ENCODE results near the gene TPSB2.
"Not testable (repeated sequence)": the region's sequence is repeated elsewhere in the genome, so short reads cannot be mapped to it uniquely, and the experiment has no call there.

The TPSB2 gene

GRCh38 chr16:1261131-1261892 is 31.3 kb upstream of the TPSB2 start:
- DNase-seq = no peak

GRCh38 chr16:1260101-1260680 is 30.2 kb upstream of the TPSB2 start:
- DNase-seq = no peak

GRCh38 chr16:1259760-1260068 is 29.7 kb upstream of the TPSB2 start:
- DNase-seq = no peak

- DNase-seq = no peak
Observed at GRCh38 chr16:1258906-1259759, 29.1 kb upstream of the TPSB2 start.

- DNase-seq = no peak
Observed at GRCh38 chr16:1258225-1258600, 28.2 kb upstream of the TPSB2 start.

- no peak for DNase-seq
Observed at GRCh38 chr16:1257561-1258224, 27.7 kb upstream of the TPSB2 start.

GRCh38 chr16:1256874-1257322 is 26.9 kb upstream of the TPSB2 start:
- no peak for DNase-seq

- not testable (repeated sequence) for DNase-seq
Observed at GRCh38 chr16:1256296-1256873, 26.4 kb upstream of the TPSB2 start.

- not testable (repeated sequence) for DNase-seq
Observed at GRCh38 chr16:1255276-1256122, 25.5 kb upstream of the TPSB2 start, which contains the start of gene TPSD1. TPSD1 (plus strand) TSS chr16:1256069; CDS start chr16:1256281, 212 bp downstream.

- DNase-seq = not testable (repeated sequence)
Observed at GRCh38 chr16:1254821-1255220, 24.8 kb upstream of the TPSB2 start.

- DNase-seq = not testable (repeated sequence)
Observed at GRCh38 chr16:1253701-1254364, 23.8 kb upstream of the TPSB2 start.

- DNase-seq = not testable (repeated sequence)
Observed at GRCh38 chr16:1249031-1249755, 19.2 kb upstream of the TPSB2 start.

- not testable (repeated sequence) for DNase-seq
Observed at GRCh38 chr16:1247903-1248537, 18.0 kb upstream of the TPSB2 start.

- no peak for DNase-seq
Observed at GRCh38 chr16:1245452-1246020, 15.6 kb upstream of the TPSB2 start.

- DNase-seq = no peak
Observed at GRCh38 chr16:1244881-1245280, 14.9 kb upstream of the TPSB2 start.

GRCh38 chr16:1243907-1244850 is 14.2 kb upstream of the TPSB2 start:
- not testable (repeated sequence) for DNase-seq

- not testable (repeated sequence) for DNase-seq
Observed at GRCh38 chr16:1243363-1243762, 13.4 kb upstream of the TPSB2 start.

GRCh38 chr16:1241081-1241480 is 11.1 kb upstream of the TPSB2 start:
- not testable (repeated sequence) for DNase-seq
